GM23248 (cell line): ENCODE measurements around the gene CRCP.

Experiments
- EZH2 ChIP-seq: fragments of 200-600 bp; sonication (generic); IDR thresholded peaks from 2 replicates; pipeline ENCODE4 v1.6.1; 2018; ENCODE audit warnings: antibody characterized with exemption, mild to moderate bottlenecking; ENCODE audit not compliant: insufficient read depth, poor library complexity, severe bottlenecking
- EZH2phosphoT487 ChIP-seq: fragments of 200-600 bp; sonication (generic); IDR thresholded peaks from 2 replicates; pipeline ENCODE4 v1.6.1; 2018; ENCODE audit warnings: antibody characterized with exemption, moderate library complexity, mild to moderate bottlenecking, low read depth; ENCODE audit not compliant: insufficient read depth

- TF ChIP-seq EZH2phosphoT487 (no peak), EZH2 (no peak)
These were observed 37.9 kb downstream of the CRCP start for GRCh38 chr7:66152371-66153191.
